Aorta (tissue), 5 donors: ENCODE measurements around the gene MAML2. TPM values are rescaled to one million over a fixed set of nuclear protein-coding genes. Genes with fewer than 3 reads are reported as not detected.
A peak's percentile ranks its signal among the peaks of the same experiment; 100 is the strongest.

Experiments
- ATAC-seq: fragments of 200-7000 bp; cut with Tn5 transposase; one replicate; pipeline ENCODE4 v1.9.1; 2022; ENCODE audit warnings: moderate library complexity; ENCODE audit not compliant: low FRiP score
- DNase-seq, 2 donors: peaks; one replicate each; pipeline ENCODE4 v3.0.0-alpha.2; 2020
- H3K27ac ChIP-seq, 2 donors: one replicate each; pipeline ENCODE4 v1.5.1; 2013; ENCODE audit warnings: low read length in 2 of 2, mild to moderate bottlenecking in 2 of 2, moderate library complexity in 2 of 2, control low read depth in 1 of 2, inconsistent platforms in 1 of 2, low read depth in 1 of 2
- H3K27me3 ChIP-seq, 2 donors: one replicate each; pipeline ENCODE4 v1.6.1; 2013; ENCODE audit warnings: control low read depth in 1 of 2, low read length in 1 of 2, mild to moderate bottlenecking in 1 of 2, moderate library complexity in 1 of 2; ENCODE audit not compliant: insufficient read depth in 2 of 2, control insufficient read depth in 1 of 2
- H3K36me3 ChIP-seq, 2 donors: one replicate each; pipeline ENCODE4 v1.6.1; 2013; ENCODE audit warnings: control low read depth in 1 of 2, low read length in 1 of 2, mild to moderate bottlenecking in 1 of 2; ENCODE audit not compliant: insufficient read depth in 2 of 2, control insufficient read depth in 1 of 2
- H3K4me1 ChIP-seq, 2 donors: one replicate each; pipeline ENCODE4 v1.6.1; 2013; ENCODE audit warnings: low read length in 2 of 2, control low read depth in 1 of 2, mild to moderate bottlenecking in 1 of 2, moderate library complexity in 1 of 2; ENCODE audit not compliant: insufficient read depth in 2 of 2, control insufficient read depth in 1 of 2
- H3K4me3 ChIP-seq, 2 donors: one replicate each; pipeline ENCODE4 v1.5.1; 2013; ENCODE audit warnings: low read length in 2 of 2, control low read depth in 1 of 2, mild to moderate bottlenecking in 1 of 2
- H3K9me3 ChIP-seq: one replicate; pipeline ENCODE4 v1.6.1; 2013; ENCODE audit warnings: mild to moderate bottlenecking, low read length; ENCODE audit not compliant: control insufficient read depth
- WGBS, 2 donors: extraction: QIAGEN DNeasy Blood & Tissue Kit; methylation state at CpG; one replicate each; pipeline ENCODE4 v1.1.7; 2013; 5-methylcytosine and 5-hydroxymethylcytosine counted together
- intact Hi-C, 2 donors: fragments of 100-400 bp; cut with DNase I; formaldehyde crosslinking; loops; one replicate each; pipeline versions ENCODE4 v1.14.2 to v1.15.0; 2022
- polyA plus RNA-seq, 2 donors: library from polyadenylated mRNA; stranded (reverse); fragments of 200-250 nt; gene quantifications; one replicate each; pipeline ENCODE4 v1.2.3, GENCODE V29; 2013
- total RNA-seq, 2 donors: library from RNA; stranded (reverse); fragmentation: NEBNext Ultra II Directional; extraction: Animal tissue kit (Norgen Biotek cat#: 25700); gene quantifications; one replicate each; pipeline ENCODE4 v1.2.1, GENCODE V29; 2021
- donor health status: healthy with polysubstance abuse.
- donor health status: Bipolar disorder and iron deficiency.
- donor health status: DM: no; HTN: no; CAD: no.
- donor health status: DM: no; HTN: no; CAD: no.
- donor health status: DM: yes; HTN: yes; CAD: no.

The MAML2 gene
- total and polyA plus RNA-seq, 4 donors = 6.0 to 27.5 (median 14.0) TPM

GRCh38 chr11:96200243-96200642 lies 142.8 kb downstream of the MAML2 start:
- H3K4me3 ChIP-seq = no peak overlapping the region
- H3K36me3 ChIP-seq = no peaks in the 10 kb centered on the region
- DNase-seq (no peak), ATAC-seq (peak; percentile 28)
- no peaks in the 10 kb centered on the region for H3K27me3 ChIP-seq
- H3K27ac ChIP-seq = no peak overlapping the region
- intact Hi-C loops = no loop called here
- no peaks in the 10 kb centered on the region for H3K9me3 ChIP-seq
- H3K4me1 ChIP-seq = peaks cover 6 to 8% of the 10 kb centered on the region in 2 donors

DNA sequence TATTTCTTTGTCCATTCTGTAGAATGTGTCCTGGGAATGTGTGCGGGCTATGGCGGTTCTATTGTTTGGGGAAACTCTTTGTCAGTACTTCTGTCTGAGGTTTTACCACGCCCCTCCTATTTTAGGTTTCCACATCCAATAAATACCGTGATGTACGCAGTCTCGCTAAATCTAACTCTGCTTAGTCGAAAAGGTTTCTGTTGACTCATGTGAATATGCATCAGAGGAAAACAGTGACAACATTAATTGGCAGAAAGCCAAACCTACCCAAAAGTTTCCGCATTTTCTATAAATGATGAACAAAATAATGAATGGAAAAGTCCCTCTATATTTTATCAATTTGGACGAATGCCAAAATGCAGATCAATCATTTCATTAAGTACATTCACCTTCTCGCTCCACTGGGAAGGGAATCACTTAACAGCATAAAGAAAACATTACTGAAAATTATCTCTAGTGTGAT lies 143.4 kb downstream of the MAML2 start:
- H3K36me3 ChIP-seq = no peaks in the 10 kb centered on the region
- intact Hi-C loops = no loop called here
- H3K27ac ChIP-seq = no peak overlapping the region
- no peak overlapping the region for H3K4me3 ChIP-seq
- ATAC-seq (no peak), DNase-seq (no peak)
- H3K9me3 ChIP-seq = no peaks in the 10 kb centered on the region
- H3K27me3 ChIP-seq = no peaks in the 10 kb centered on the region
- peaks cover 7 to 9% of the 10 kb centered on the region in 2 donors for H3K4me1 ChIP-seq
- WGBS, 2 donors = 70 to 73% methylated on average over 10 of the region's 10 CpGs

DNA sequence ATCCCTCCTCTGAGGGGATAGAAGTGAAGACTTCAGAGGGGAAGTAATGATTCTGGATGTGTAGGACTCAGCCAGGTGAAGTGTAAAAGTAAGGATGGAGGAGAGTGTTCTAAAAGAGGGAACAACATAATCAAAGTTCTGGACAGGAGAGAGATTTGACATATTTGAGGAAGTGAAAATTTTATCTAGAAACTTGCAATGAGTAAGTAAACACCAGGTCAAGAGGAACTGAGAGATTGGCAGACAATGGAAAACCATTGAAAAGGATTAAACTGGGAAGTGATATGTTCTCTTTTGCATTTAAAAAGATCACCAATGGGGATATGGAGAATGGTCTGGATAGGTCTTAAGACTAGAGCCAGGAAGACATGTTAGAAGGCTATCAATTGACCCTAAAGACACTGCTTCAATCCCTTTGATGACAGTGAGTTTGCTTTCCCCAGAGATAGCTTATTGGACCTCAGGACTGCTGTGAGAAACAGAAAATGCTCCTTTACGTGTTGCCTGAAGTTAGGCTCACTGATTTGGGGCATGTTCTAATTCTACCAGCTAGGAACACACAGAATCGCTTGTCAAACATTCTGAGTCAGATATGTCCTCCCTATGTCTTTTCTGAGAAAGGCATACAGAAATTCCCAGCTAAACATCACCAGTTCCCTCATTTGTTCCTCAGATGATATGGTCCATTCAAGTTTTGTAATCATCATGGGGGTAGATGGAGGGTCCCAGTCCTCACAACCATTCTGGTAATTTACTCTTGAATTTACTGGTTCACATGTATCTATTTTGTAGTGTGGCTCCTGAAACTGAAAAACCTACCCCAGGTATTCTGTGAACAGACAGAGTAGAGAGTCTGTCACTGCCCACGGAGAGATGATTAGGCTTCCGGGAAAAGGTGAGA lies 144.9 kb downstream of the MAML2 start:
- no peak overlapping the region for H3K27ac ChIP-seq
- WGBS, 2 donors = 95 to 96% methylated on average over 4 of the region's 4 CpGs
- H3K9me3 ChIP-seq = no peaks in the 10 kb centered on the region
- H3K27me3 ChIP-seq = no peaks in the 10 kb centered on the region
- no peaks in the 10 kb centered on the region for H3K36me3 ChIP-seq
- peaks cover 7 to 11% of the 10 kb centered on the region in 2 donors for H3K4me1 ChIP-seq
- no peak overlapping the region for H3K4me3 ChIP-seq
- DNase-seq (no peak), ATAC-seq (no peak)
- intact Hi-C loops = no loop called here

DNA sequence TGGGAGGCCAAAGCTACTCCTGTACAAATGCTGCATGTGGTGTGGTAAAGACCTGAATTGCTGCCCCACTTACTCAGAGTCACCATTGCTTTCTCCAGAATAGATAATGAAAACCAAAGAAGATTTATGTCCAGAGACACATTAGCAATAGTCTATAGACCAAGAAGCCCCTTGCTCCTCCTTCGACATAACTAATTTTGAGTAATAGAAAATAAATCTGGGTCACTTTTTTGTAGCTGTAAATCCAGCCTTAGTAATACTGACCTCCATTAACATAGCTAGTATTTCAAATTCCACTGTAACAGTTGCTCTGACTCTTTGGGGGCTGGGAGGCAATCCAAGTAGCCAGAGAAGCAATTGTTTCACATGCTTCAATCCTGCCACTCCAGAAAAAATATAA lies 145.9 kb downstream of the MAML2 start:
- no peak for ATAC-seq
- Histone ChIP-seq H3K36me3 (no peaks in the 10 kb centered on the region), H3K27me3 (no peaks in the 10 kb centered on the region), H3K4me3 (no peak overlapping the region), H3K4me1 (peaks cover 7 to 11% of the 10 kb centered on the region in 2 donors), H3K9me3 (no peaks in the 10 kb centered on the region), H3K27ac (no peak overlapping the region)
- intact Hi-C loops = no loop called here
- 77 to 88% methylated on average over 1 of the region's 1 CpG for WGBS, 2 donors
- no peak for DNase-seq

DNA sequence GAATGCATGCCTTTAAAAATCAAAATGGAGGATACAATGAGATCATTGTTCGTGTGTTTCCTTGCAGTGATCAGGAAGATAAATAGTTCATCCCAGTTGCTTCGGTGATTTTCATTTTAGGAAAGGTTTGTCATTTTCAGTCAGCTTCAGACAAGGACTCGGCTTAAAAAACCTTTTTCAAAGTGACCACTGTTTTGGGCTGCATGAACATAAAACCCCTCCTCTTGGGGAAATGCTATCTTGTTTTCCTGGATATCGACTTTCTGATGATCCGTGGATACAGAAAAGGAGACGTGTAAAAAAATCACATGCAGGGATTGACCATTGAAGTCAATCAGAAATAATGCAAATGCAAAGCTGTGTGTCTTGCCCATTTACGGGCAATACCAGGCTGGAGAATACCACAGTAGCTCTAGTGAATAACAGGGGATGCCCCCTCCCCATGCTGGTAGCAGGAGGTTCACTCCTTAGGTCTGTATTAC lies 146.8 kb downstream of the MAML2 start:
- H3K9me3 ChIP-seq = no peaks in the 10 kb centered on the region
- H3K4me3 ChIP-seq = no peak overlapping the region
- DNase-seq = no peak
- H3K36me3 ChIP-seq = no peaks in the 10 kb centered on the region
- H3K4me1 ChIP-seq = peaks cover 7 to 11% of the 10 kb centered on the region in 2 donors
- no peak overlapping the region for H3K27ac ChIP-seq
- H3K27me3 ChIP-seq = no peaks in the 10 kb centered on the region
- intact Hi-C loops = no loop called here
- 75 to 84% methylated on average over 7 of the region's 7 CpGs for WGBS, 2 donors
- ATAC-seq = no peak

DNA sequence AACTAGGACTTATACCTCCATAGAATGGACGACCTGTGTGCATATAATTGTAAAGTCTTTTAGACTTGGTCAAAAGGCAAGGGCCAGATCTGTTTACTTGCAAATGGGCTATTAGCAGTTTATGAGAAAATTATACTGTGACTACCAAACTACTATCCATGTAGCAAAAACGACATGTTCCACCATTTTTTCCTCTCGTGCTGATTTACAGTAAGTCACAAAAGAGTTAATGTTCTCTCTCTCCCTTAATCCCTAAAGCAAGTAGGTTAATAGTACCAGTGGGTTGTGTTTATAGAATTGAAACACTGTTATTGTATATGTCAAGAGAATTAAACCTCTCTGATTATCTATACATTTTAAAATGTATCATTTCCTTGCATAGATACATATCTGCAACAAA lies 147.3 kb downstream of the MAML2 start:
- H3K36me3 ChIP-seq = no peaks in the 10 kb centered on the region
- H3K4me3 ChIP-seq = no peak overlapping the region
- H3K4me1 ChIP-seq = peaks cover 7 to 11% of the 10 kb centered on the region in 2 donors
- H3K9me3 ChIP-seq = no peaks in the 10 kb centered on the region
- ATAC-seq (no peak), DNase-seq (no peak)
- WGBS, 2 donors = 89% methylated on average over 3 of the region's 3 CpGs
- no peaks in the 10 kb centered on the region for H3K27me3 ChIP-seq
- no peak overlapping the region for H3K27ac ChIP-seq
- intact Hi-C loops = no loop called here

DNA sequence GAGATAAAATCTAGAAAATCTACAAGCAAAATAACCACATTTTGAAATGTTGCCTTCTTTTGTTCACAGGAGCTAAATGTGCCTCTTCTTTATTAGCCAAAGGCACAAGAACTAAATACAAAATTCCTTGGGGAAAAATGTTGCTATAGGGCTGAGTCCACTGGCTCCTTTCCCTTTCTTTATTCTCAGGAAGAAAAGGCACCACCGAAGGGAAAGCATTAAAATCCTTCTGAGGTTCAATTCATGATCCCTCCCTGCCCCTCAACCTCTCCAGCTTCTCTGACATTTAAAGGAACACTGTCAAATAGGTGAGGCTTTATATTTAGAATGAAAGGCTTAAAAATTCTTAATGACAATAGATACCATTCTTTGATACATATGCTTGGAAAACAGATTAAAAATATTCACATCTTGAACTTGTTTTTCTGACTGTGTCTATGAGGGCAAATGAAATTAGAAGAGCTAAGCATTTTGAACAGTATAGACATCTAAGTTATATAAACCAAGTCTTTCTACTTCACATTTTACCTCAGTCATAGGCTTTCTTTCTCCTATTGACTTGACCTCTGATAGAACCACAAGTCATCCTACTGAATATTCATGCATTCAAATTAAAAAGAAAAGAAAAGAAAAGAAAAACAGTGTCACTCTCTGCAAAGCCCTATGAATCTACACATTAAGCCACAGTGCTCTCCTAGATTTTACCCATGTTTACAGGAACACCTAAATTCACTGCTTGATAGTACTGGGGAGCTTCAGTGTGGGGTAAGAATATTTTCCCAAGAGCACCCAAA lies 148.2 kb downstream of the MAML2 start:
- H3K4me1 ChIP-seq = peaks cover 5% of the 10 kb centered on the region in 2 donors
- no peaks in the 10 kb centered on the region for H3K27me3 ChIP-seq
- no peak overlapping the region for H3K27ac ChIP-seq
- ATAC-seq (no peak), DNase-seq (no peak)
- H3K4me3 ChIP-seq = no peak overlapping the region
- H3K36me3 ChIP-seq = no peaks in the 10 kb centered on the region
- intact Hi-C loops = no loop called here
- H3K9me3 ChIP-seq = no peaks in the 10 kb centered on the region
- WGBS, 2 donors = 3 to 4% methylated on average over 1 of the region's 1 CpG

GRCh38 chr11:96193745-96194443 lies 149.1 kb downstream of the MAML2 start:
- H3K9me3 ChIP-seq = no peaks in the 10 kb centered on the region
- H3K27me3 ChIP-seq = no peaks in the 10 kb centered on the region
- ATAC-seq = no peak
- no peak for DNase-seq
- intact Hi-C loops = no loop called here
- H3K4me3 ChIP-seq = no peak overlapping the region
- no peaks in the 10 kb centered on the region for H3K36me3 ChIP-seq
- WGBS, 2 donors = 79% methylated on average over 4 of the region's 4 CpGs
- no peak overlapping the region for H3K27ac ChIP-seq
- H3K4me1 ChIP-seq = peaks cover 5% of the 10 kb centered on the region in 2 donors
